PC-3 (cell line): ENCODE measurements around the gene MGAT5.
A peak's percentile ranks its signal among the peaks of the same experiment; 100 is the strongest.

ENCODE experiments used
- CTCF ChIP-seq: fragments of 300-600 bp; sonication (generic); conservative IDR thresholded peaks from 2 replicates; pipeline ENCODE4 v1.5.1; 2017; ENCODE audit warnings: antibody characterized with exemption, low read depth, mild to moderate bottlenecking, low read length
- EZH2 ChIP-seq: fragments of 300-600 bp; sonication (generic); IDR thresholded peaks from one replicate; pipeline ENCODE4 v1.6.1; 2017; ENCODE audit warnings: antibody characterized with exemption, mild to moderate bottlenecking, low read length; ENCODE audit not compliant: unreplicated experiment
- EZH2phosphoT487 ChIP-seq: fragments of 300-600 bp; sonication (generic); IDR thresholded peaks from 2 replicates; pipeline ENCODE4 v1.6.1; 2018; ENCODE audit warnings: mild to moderate bottlenecking, antibody characterized with exemption, low read length, borderline replicate concordance

GRCh38 chr2:134411828-134412638 is 158.2 kb downstream of the MGAT5 start:
- peak; percentile 84 for TF ChIP-seq CTCF
- TF ChIP-seq EZH2, result no peak
- no peak for TF ChIP-seq EZH2phosphoT487
